ENCODE data around the gene ATP8B2. TPM values are rescaled to one million over a fixed set of nuclear protein-coding genes. Genes with fewer than 3 reads are reported as not detected.
"Not testable (repeated sequence)": the region's sequence is repeated elsewhere in the genome, so short reads cannot be mapped to it uniquely, and the experiment has no call there.

The ATP8B2 gene
- total RNA-seq, 1 donor from 2014 or later: 35.2 TPM

DNA sequence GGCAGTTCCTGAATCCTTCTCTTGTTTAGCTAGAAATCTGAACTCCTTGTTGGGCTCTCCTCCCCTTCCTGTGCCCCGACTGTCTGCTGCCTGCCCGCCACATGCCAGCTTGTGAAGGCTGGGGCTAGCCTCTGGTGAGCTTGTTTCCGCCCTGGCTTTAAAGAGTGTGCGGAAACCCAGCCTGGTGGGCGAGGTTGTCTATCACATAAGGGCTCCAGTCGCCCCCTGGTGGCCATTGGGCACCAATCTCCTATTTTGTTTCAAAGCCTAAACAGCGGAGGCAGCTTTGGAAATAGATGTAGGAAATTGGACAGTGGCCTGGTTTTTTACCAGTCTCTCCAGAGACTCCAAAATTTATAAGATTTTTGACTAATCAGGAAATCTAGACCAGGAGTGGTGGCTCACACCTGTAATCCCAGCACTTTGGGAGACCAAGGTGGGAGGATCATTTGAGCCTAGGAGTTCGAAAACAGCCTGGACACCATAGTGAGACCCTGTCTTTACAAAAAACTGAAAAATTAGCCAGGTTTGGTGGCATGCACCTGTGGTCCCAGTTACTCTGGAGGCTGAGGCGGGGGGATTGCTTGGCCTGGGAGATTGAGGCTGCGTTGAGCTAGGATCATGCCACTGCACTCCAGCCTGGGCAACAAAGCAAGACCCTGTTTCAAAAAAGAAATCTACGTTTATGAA, 9.8 kb downstream of the ATP8B2 start:
- TF ChIP-seq, protein P1, sequence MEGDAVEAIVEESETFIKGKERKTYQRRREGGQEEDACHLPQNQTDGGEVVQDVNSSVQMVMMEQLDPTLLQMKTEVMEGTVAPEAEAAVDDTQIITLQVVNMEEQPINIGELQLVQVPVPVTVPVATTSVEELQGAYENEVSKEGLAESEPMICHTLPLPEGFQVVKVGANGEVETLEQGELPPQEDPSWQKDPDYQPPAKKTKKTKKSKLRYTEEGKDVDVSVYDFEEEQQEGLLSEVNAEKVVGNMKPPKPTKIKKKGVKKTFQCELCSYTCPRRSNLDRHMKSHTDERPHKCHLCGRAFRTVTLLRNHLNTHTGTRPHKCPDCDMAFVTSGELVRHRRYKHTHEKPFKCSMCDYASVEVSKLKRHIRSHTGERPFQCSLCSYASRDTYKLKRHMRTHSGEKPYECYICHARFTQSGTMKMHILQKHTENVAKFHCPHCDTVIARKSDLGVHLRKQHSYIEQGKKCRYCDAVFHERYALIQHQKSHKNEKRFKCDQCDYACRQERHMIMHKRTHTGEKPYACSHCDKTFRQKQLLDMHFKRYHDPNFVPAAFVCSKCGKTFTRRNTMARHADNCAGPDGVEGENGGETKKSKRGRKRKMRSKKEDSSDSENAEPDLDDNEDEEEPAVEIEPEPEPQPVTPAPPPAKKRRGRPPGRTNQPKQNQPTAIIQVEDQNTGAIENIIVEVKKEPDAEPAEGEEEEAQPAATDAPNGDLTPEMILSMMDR (IDR thresholded peaks at IDR 0.05): peak; percentile 94
- H3K27ac ChIP-seq: peak overlapping the region; percentile 36
- no peaks in the 10 kb centered on the region for H3K9me3 ChIP-seq
- peaks cover 13% of the 10 kb centered on the region for H3K4me1 ChIP-seq
- ATAC-seq (peak; percentile 97), DNase-seq (peak; percentile 92)
- peaks cover 34% of the 10 kb centered on the region for H3K36me3 ChIP-seq
- no peaks in the 10 kb centered on the region for H3K27me3 ChIP-seq
- H3K4me3 ChIP-seq: no peak overlapping the region
- intact Hi-C loops (cut with DNase I): no loop called here

DNA sequence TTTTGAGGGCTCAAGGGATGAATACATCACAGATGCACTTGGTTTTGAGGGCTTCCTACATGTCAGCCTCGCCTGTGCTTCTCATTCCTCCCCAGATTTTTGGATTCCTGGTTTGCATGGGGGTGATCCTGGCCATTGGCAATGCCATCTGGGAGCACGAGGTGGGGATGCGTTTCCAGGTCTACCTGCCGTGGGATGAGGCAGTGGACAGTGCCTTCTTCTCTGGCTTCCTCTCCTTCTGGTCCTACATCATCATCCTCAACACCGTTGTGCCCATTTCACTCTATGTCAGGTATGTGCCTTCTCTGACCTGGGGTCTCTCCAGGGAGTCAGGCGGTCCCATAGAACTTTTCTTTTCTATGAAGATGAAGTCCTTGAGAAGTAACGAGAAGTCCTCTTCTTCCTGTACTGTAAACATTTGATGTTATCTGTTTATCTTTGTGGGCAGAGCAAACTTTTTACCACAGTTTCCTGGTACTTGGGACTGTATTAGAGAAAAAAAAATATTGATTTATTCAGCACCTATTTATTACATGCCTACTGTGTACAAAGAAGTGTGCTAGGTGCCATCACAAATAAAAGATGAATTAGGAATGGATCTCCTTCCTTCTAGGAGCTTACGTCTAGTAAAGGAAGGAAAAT, 12.0 kb downstream of the ATP8B2 start:
- H3K27ac ChIP-seq: no peak overlapping the region
- H3K27me3 ChIP-seq: no peaks in the 10 kb centered on the region
- H3K4me1 ChIP-seq: peaks cover 16% of the 10 kb centered on the region
- ATAC-seq (no peak), DNase-seq (no peak)
- peaks cover 42% of the 10 kb centered on the region for H3K36me3 ChIP-seq
- no peak overlapping the region for H3K4me3 ChIP-seq
- no peaks in the 10 kb centered on the region for H3K9me3 ChIP-seq
- TF ChIP-seq, protein P1 (IDR thresholded peaks at IDR 0.05): no peak
- intact Hi-C loops (cut with DNase I): no loop called here

DNA sequence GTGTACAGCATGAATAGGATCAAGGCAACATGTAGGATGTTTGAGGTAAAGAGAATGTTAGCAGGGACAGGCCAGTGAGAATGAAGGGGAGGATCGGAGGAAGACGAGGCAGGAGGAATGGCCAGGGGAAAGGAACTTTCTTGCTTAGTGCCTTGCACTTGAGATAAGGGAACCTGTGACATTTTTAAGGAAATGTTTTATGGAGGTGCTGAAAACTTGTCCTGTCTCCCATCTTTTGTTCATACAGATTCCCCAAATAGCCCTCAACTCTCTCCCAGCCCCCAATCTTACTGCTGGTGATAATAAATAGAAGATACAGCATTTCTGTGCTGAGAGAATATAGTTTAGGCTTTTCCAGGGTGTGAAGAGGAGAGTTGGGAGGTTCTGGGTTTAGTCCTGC, 13.6 kb downstream of the ATP8B2 start:
- TF ChIP-seq, protein P1 (IDR thresholded peaks at IDR 0.05): no peak
- intact Hi-C loops (cut with DNase I): no loop called here

DNA sequence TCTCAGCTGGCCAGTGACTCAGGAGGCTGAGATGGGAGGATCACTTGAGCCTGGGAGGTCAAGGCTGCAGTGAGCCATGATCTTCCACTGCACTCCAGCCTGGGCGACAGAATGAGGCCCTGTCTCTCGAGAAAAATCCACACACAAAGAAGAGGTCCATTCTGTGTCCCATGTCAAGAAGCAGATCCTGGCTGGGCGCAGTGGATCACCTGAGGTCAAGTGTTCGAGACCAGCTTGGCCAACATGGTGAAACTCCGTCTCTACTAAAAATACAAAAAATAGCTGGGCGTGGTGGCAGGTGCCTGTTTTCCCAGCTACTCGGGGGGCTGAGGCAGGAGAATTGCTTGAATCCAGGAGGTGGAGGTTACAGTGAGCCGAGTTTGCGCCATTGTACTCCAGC, 16.0 kb downstream of the ATP8B2 start:
- H3K4me3 ChIP-seq; ATAC-seq; H3K9me3 ChIP-seq; H3K4me1 ChIP-seq; H3K27me3 ChIP-seq; DNase-seq; intact Hi-C loops (cut with DNase I): not testable (repeated sequence)
- H3K36me3 ChIP-seq: peaks cover 65% of the 10 kb centered on the region
- H3K27ac ChIP-seq: peak overlapping the region; percentile 3

More for the DNA sequence above, 13.6 kb downstream of the ATP8B2 start:
- Histone ChIP-seq H3K27ac (no peak overlapping the region), H3K9me3 (no peaks in the 10 kb centered on the region), H3K4me1 (peaks cover 18% of the 10 kb centered on the region), H3K4me3 (no peak overlapping the region), H3K27me3 (no peaks in the 10 kb centered on the region), H3K36me3 (peaks cover 51% of the 10 kb centered on the region)
- ATAC-seq (no peak), DNase-seq (no peak)

DNA sequence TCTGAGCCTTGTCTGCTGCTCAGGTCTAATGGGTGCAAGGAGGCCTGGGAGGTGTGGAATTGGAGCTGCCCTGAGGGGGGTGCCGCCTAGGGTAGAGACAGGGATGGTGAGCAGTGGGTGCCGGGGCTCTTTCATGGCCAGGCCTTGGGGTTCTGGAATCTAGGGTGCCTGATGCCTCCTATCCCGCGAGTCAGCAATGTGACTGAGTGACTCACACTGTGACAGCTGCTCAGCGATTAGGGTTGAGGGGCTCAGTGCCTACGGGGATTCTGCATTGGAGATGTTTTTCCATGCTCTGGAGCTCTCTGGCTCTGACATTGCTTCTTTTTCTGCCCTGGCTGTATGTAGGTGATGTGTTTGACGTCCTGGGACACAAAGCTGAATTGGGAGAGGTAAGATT, 16.8 kb downstream of the ATP8B2 start:
- no peaks in the 10 kb centered on the region for H3K27me3 ChIP-seq
- peaks cover 70% of the 10 kb centered on the region for H3K36me3 ChIP-seq
- no peaks in the 10 kb centered on the region for H3K9me3 ChIP-seq
- H3K4me3 ChIP-seq: no peak overlapping the region
- H3K27ac ChIP-seq: peak overlapping the region; percentile 47
- DNase-seq: no peak
- intact Hi-C loops (cut with DNase I): no loop called here
- ATAC-seq: no peak
- peaks cover 5% of the 10 kb centered on the region for H3K4me1 ChIP-seq
- TF ChIP-seq, protein P1 (IDR thresholded peaks at IDR 0.05): no peak

DNA sequence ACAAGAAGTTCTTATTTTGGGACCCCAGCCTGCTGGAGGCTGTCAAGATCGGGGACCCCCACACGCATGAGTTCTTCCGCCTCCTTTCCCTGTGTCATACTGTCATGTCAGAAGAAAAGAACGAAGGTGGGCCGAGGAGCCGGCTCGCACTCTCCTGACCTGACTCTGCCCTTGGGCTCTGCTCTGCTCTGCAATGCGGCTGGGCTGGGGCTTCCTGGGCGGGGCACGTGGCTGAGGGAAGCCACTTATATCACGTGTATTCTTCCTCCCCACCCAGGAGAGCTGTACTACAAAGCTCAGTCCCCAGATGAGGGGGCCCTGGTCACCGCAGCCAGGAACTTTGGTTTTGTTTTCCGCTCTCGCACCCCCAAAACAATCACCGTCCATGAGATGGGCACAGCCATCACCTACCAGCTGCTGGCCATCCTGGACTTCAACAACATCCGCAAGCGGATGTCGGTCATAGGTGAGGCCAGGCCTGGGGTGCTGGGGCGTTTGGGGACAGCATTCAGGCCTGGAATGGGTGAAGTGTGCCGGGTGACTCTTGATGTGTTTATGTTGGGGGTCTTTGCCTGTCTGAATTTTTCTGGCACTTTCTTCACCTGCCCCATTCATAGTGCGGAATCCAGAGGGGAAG, 17.6 kb downstream of the ATP8B2 start:
- Histone ChIP-seq H3K9me3 (no peaks in the 10 kb centered on the region), H3K4me1 (peaks cover 9% of the 10 kb centered on the region), H3K4me3 (no peak overlapping the region), H3K27ac (peak overlapping the region; percentile 47), H3K36me3 (peaks cover 74% of the 10 kb centered on the region), H3K27me3 (no peaks in the 10 kb centered on the region)
- peak; percentile 72 for DNase-seq
- ATAC-seq: peak; percentile 72
- TF ChIP-seq, protein P1 (IDR thresholded peaks at IDR 0.05): no peak
- intact Hi-C loops (cut with DNase I): no loop called here
